ENCODE measurements around the gene NCAM1.
"Not testable (repeated sequence)": the region's sequence is repeated elsewhere in the genome, so short reads cannot be mapped to it uniquely, and the experiment has no call there.

The NCAM1 gene

DNA sequence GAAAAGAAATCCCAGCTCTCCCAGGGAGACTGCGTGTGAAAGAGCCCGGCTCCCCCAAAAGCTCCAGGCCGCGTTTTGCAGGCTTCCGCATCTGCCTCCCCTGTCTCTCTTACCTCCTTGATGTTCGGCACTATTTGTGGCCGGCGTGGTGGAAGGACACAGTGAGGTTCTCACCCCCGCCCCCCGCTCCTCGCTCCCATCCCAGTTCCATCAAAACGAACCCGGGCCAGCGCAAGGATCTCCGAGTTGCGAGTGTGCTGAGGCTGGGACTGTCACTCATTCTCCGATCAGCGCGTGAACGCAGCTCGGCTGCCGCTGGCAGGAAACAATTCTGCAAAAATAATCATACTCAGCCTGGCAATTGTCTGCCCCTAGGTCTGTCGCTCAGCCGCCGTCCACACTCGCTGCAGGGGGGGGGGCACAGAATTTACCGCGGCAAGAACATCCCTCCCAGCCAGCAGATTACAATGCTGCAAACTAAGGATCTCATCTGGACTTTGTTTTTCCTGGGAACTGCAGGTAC, at the start of gene NCAM1:
Gene NCAM1 (plus strand): TSS at position 275 of the 523 bp plus-strand sequence.
- peak; percentile 5 to 36 for DNase-seq

DNA sequence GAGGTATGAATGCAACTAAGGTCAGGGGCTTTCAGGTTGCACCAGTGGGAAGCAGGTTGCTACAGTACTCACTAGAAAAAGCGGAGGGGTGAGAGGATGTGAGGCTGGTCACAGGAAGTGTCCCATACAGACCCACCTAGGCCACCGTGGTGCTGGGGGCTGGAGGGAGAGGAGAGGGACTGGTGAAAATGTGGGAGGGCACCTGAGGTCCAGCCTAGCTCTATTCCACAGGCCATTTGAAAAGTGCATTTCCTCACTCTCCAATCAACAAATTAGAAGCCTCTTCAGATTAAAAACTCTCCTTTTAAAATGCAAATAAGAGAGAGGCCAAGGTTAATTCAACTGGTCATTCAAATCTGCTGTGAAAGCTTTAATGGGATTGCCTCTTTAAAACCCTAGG, 38.6 kb upstream of the NCAM1 start:
- DNase-seq, result no peak

DNA sequence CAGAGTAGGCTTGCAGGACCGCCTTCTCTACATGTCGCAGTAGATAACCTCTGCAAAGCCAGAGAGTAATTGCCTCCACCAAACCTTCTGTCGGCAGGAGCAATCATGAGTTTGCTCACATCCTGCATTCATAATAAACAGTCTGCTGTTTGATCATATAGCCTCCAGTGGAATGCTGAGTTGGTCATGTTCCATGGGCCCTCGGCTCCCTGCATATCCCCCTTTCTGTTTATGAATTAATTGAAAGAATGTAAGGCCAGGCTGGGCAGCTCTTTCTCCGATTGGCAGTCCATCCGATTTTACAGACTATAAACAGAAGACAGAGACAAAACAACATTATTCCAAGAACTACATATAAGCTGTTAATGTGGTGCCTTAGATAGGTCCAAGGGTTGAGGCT, 36.4 kb upstream of the NCAM1 start:
- DNase-seq, result not testable (repeated sequence)

DNA sequence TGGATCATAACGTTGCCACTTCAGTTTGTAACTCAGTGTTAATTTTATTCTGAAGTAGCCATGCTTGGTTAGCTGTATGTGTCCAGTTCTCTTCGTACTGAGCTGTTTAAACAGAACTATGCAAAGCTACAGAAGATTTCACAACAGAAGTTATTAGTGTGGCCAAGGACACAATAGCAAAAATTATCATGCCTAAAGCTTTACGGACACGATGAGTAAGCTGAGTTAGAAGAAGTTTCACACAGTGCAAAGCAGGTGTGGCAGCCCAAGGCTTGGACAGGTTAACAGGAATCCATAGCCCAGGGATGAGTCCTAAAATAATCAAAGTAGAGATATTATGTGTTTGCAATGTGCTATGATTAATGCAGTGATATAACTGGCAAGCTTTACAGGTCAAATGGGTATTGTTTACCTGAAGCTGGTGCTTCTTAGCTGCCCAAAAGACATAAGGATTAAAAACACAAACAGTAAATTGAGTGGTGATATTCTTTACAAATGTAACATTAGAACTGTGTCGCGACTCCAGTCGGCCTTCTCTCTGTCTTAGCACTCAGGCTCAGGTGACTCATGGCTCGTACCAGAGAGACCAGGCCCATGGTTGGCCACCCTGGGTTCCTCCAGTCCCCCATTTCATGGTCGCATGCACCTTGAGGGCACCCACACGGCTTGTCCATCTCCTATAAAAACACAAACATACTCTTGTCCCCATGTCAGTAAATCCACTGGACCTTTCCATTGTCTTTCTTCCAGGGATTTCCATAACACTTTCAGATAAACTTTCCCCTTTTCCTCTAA, 35.5 kb upstream of the NCAM1 start:
- DNase-seq, result no peak

DNA sequence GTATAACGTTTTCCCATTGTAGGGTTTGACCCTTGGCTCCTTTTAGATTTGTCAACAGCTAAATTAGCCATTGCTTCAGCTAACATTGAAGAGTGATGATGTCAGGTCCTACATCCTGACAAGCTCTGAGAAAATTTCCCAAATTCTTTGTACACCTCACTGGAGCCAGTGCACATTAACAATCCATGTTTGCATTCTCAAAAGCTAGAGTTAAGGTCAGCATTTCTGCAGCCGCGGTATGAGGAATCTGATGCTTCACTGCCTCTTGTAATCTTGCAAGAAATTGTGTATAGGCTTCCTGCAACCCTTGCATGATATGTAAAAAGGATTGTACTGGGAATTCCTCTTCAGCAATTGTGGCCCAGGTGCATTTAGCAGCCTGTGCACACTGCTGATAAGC, 33.1 kb upstream of the NCAM1 start:
- no peak for DNase-seq

DNA sequence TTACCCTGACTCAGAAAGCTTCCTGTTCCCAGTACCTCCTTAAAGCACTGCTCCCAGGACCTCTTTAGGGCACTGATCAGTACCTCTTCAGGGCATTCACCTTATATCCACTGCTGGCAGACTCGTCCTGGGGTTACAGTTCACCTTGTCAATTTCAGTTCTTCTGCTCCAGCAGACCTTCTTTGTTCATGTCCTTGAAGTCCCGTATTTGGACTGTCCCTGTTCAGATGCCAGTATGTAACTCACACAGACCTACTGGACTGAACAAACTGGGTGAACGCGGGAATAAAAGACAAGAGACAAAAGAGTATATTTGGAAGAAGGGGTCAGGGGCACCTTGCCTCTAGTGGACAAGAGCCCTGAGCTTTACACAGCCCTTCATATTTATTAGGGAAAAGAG, 31.8 kb upstream of the NCAM1 start:
- DNase-seq, result no peak

DNA sequence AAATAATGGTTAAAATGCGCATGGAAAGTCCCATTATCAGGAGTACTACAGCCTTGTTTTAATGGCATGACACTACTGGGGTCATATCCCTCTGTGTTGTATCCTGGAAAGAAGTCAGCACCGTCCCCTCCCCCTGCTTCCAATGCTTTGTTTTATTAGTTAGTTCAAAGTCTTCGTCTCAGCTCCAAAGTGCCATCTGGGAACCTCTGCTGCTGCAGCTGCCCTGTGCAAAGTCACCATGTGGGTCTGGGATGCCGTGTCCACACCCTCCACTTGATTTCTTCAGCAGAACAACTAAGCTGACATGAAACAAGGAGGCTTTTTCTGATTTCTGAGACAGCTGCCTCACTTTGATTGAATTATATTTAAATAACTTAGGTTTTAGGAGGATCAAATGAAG, 29.5 kb upstream of the NCAM1 start:
- no peak for DNase-seq

DNA sequence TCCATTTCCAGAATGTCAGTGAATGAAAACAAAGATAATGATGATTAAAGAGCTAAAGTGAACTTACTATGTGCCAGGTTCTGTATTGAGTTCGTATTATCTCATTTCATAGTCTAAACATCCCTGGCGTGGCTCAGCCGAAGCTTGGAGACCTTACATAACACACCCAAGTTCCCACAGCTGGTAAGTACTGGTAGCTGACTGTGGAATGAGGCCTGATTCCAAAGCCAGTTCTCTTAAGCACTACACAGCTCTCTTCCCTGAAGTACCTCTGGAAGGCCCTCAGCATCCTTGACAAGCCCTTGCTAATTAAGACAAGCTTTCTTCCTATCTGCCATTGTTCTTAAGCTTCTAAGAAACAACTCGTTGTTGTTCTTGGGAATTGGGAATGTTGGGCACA, 28.6 kb upstream of the NCAM1 start:
- no peak for DNase-seq

DNA sequence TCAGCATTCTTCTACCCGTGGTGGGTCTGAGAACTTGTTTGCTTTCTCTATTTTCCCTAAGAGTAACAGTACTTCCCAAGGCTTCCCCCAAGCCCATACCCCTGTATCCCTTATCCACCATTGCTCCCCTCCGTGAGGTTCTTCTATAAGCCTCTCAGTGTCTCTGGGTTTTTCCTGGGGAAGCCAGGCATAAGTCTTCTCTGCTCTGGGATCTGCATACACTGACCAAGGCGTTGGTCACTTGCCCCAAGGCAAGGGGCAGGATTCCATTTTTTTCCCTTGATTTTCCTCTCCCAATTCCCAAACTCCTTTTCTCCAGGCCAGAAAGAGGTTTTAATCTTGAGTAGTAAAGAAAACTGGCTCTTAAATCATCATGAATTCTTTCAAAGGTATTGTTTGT, 27.2 kb upstream of the NCAM1 start:
- DNase-seq, result no peak

DNA sequence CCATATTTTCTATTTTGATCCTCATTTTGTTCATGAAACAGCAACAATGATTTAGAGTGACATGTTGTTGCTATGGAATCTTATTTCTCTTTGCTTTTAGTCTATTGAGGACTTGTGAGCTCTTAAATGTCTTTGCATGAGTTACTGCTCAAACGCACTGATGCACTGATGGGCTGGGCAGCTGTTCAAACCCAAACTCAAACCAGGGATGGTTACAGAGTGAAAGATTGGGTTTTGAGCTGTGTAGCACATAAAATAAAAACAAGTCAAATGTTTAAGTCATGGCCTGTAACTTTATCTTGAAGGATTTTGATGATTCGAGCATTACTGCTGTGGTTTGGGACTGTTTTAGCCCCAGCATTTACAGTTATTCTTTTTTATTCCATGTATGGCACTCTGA, 20.1 kb upstream of the NCAM1 start:
- DNase-seq, result no peak

DNA sequence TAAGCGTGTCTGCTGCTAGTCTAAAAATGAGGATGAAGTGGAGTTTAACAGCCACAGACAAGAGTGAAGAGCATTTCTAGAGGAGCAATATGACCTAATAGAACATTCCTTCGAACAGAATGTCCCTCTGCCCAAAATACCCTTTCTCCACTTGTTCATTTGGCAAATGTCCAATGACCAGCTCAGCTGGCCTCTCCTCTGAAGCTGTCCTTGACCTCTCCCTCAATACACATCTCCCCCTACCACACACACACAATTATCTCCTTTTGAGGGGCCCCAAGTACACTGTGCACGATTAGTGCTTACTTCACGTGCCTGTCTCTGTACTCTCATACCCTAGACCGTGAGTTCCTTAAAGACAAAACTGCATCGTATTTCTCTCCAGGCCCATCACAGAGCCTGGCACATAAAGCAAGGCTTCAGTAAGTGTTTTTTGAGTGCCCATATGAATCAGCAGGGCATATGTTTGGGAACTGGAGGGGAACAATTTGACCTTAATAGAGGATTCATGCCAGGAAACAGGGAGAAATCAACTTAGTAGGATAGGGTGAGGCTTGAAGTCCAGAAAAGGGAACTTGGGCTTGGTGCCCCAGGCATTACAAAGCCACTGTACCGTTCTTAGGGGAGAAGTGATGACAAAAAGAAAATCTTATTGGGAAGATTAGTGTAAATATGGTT, 18.1 kb upstream of the NCAM1 start:
- DNase-seq, result no peak

DNA sequence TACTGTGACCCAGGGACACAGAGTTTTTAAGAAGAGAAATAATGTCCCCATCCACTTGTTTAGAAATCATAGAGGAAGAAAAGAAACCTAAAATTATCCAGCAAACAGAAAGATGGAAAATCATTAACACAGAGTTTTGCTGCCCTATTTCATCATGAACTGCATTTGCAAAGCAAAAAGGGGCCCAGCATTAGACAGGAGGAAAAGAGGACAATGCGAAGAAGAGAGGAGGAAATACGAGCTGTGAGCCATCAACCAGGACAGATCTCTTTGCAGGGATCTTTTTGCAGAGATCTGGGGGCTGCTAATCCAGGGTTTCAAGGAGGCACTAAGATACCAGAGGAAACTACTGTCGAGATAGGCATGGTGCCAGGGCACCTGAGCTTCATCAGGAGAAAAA, 14.4 kb upstream of the NCAM1 start:
- DNase-seq, result no peak

DNA sequence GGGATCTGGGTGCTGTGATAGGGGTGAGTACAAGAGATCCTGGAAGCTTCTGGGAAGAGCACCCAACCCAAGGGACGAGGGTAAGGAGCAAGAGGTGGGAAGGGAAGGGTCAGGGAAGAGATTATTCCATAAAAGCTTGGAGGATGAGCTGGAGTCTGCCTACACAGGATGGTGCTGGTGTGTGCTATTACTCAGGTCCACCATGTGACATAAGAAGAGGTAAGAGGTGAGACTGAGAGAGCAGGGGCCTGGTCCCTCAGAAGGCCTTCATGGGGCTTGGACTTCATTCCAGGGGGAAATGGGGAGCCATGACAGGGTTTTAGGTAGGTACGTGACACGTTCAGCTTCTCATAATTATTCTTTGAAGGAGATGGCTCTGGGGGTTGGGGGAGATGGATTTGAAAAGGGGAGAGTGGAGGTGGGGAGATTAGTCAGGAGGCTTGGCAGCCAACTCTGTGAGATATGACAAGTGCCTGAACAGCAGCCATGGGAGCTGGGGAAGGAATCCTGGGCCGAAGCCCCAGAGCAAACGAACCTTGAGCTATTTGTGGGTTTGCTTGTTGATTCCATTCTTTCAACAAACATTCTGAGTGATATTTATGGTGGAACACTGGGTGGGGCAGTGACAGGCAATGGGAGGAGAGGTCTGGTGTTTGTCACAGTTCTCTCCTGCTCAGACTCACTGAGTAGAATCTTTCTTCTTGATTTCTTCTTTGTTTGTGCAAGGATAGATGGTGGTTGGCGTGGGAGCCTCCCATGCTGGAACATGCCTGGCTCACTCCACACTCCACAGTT, 11.2 kb upstream of the NCAM1 start:
- DNase-seq, result no peak

DNA sequence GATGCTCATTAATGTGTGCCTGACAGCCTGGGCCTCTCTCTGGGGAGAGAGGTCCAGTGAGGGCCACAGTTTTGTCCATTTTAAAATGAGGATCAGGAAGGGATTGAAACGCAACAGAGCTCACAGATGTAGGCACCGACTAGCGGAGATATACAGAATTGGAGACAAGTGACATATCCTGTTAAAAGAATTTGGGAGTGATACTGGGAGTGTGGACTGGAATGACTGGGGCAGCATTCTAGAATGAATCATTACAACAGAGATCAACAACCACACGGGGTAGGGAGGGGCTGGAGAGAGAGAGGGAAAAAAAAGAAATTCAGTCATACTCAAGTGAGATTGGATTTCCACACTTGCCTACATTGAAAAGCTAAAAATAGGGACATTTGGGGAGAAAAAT, 2.5 kb upstream of the NCAM1 start:
- DNase-seq, result no peak

DNA sequence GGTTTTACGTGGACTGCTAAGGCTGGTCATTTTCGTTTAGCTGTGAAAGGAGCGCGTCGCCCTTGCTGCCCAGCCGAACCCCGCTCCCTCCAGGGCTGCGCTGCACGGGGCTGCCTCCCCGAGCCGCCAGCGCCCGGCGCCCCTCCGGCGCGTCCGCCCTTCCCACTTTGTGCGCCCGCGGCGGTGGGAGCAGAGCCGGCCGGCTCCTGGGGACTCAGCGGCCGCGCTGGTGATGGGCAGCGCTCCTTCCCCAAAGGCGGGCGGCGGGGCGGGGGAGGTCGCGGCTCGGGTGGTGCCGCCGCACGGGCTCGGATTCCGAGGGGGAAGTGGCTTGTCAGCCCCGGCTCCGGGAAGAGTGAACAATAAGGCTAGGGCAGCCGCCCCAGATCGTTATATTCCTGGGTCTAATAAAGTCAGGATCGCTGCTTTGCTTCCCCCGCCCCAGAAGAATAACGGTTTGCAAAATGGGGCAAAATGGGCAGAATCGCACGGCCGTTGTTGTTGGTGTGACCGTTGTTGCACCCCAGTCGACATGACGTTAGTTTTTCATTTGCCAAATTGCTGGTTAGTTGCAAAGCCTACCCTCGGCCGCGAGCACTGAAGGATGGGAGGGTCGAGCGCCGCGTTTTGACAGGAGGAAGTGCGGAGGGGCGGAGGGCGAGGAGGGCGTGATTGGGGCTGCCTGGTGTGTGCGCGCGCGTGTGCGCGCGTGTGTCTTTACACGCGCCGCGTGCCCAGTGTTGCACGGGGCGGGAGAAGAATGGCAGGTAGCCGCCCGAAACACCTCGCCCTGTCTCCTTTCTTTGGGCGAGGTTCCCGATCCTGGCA, 745 bp downstream of the NCAM1 start:
- no peak for DNase-seq

DNA sequence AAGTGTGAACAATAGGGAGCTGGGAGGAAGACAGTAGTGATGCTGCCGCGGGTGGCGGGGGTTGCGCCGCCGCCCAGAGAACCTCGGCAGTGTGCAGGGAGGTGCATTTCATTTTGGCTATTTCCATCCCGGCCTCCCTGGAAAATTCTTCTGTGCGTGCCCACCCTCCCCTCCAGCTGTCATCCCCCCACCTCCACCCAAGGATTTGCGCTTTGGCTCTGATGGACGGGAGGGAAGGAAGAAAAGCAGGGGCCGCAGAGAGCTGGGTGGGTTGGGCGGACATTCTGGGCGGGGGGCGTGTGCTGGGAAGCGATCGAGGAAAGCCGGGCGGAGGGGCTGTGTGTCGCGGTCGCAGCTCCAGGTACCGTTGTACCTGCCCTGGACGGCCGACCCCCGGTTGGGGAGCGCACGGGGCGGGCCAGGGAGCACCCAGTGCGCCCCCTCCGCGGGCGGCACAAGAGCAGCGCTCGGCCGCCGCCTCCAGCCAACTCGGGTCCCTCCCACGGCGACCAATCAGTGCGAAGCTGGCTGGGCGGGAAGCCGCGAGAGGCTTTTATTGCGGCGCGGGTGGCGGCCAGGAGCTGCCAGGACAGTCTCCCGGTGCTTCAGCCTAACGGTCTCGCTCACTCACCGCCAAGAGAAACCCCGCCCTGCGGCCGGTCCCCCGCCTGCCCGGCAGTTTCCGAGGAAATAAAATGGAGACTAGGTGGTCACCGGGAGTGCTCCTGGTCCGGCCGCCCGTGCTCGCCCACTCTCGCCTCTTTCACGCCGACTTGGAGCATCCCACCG, 1.6 kb downstream of the NCAM1 start:
- no peak for DNase-seq

DNA sequence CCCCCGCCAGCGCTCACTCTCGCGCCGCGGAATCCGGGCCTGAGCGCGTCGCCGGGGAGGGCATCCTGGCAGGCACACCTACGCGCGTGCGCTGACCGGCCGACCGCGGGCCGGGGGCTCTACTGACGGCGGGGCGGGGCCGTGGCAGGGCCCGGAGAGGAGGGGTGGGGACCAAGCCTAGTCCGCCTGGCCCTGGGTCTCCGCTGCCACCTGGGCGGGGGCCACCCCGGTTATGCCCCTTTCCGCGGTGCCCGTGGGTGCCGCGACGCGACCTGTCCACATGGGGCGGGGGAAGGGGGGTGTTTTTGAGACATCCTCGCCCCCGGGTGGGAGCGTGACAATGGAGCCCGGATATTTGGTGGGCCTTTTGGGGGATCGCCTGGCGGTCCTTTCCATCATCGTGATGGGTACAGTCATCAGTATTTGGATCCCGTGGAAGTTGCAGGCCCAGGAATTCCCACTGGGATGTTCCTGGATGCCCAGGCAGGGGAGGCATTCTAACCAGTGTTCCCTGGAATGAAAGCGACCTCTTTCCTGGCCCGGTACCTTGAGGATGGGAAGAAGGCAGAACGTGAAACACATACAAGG, 2.2 kb downstream of the NCAM1 start:
- DNase-seq, result no peak

DNA sequence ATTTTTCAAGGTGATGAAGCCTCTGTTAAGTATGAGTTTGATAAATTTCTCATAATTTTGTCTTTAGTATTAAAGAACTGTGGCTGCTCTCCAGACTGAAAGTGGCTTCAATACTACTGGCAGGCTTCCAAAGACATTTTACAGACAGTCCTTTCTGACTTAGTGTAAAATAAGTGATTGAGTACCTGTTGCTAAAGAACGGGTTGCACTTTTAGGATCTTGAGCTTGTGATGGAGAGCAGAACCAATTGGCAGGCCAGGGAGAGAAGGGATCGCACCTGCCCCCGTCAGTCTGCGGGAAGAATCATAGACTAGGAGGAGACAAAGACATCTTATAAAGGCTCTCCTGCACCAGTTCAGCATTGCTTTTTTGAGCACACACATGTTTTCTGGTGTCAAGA, 4.4 kb downstream of the NCAM1 start:
- no peak for DNase-seq

DNA sequence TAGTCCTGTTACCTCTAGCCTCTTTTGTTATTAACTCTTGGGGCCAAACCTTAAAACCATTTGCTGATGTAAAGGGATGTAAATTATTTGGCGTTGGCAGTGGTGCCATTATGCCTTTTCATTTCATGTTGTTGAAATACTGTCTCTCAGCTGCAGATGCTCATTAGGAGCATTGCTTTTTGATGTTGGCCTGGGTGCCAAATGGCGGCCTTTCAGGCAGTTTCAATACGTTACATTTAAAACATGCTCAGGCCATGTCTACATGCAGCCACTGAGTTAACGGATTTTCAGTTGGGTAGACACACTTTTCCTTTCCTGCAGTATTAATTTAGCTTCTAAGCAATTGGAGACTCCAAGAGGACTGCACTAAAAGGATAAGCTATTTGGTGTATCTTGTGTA, 5.3 kb downstream of the NCAM1 start:
- DNase-seq, result no peak

DNA sequence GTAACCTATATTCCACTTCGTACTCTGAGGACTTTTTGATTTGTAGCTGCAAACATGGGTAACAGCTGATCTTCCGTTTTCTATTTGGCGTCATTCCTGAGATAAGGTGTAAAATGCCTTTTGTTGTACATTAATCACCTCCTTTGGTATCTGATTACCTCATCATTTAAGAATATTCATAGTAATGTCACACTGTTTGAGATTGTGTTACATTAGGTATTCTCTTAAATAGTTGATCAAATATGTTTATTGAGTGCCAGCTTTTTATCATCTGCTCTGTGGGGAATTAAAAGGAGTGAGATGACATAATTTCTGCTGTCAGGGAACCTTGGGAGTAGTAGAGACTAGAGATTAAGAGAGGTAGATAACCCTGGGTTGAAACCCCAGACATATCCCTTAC, 5.9 kb downstream of the NCAM1 start:
- no peak for DNase-seq

DNA sequence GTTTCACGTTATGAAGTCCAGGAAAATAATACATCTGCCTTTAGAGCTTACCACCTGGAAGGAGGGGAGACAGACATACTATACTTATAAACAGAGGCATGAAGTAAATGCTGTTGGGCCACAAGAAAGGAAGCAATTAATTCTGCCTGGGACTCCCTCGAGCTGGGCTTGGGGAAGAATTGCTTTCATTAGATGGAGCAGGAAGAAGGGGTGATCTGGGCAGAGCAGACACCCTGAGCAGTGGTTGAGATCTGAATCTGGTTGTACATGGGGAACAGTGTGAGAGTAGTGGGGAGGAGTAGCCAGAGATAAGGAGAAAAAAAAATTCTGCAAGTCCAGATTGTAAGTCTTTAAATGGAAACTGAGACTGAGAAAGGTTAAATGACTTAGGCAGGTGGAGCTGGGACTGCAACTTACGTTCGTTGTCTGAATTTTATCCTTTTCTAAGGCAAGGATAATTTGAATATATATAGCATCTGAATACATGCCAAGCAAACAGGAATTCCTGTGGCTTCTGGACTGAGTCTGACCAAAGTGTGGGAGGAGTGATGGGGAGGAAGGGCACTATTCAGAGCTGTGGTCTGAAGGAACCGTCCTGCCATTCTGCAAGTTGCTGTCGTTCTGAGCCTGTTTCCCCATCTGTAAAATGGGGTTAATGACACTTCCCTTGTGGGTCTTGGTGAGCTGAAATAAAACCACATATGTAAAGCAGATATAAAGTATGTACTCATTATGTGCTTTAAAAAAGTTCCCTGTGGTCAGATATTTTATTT, 7.9 kb downstream of the NCAM1 start:
- no peak for DNase-seq

Data from CD4-positive, alpha-beta T cell treated with Interleukin-4 for 1 hour (primary cell).